Aorta (tissue), 5 donors: ENCODE results near the gene IGFBPL1. TPM values are rescaled to one million over a fixed set of nuclear protein-coding genes. Genes with fewer than 3 reads are reported as not detected.

Source experiments
- ATAC-seq: fragments of 200-7000 bp; cut with Tn5 transposase; one replicate; pipeline ENCODE4 v1.9.1; 2022; ENCODE audit warnings: moderate library complexity; ENCODE audit not compliant: low FRiP score
- DNase-seq, 2 donors: peaks; one replicate each; pipeline ENCODE4 v3.0.0-alpha.2; 2020
- H3K27ac ChIP-seq, 2 donors: one replicate each; pipeline ENCODE4 v1.5.1; 2013; ENCODE audit warnings: low read length in 2 of 2, mild to moderate bottlenecking in 2 of 2, moderate library complexity in 2 of 2, control low read depth in 1 of 2, inconsistent platforms in 1 of 2, low read depth in 1 of 2
- H3K27me3 ChIP-seq, 2 donors: one replicate each; pipeline ENCODE4 v1.6.1; 2013; ENCODE audit warnings: control low read depth in 1 of 2, low read length in 1 of 2, mild to moderate bottlenecking in 1 of 2, moderate library complexity in 1 of 2; ENCODE audit not compliant: insufficient read depth in 2 of 2, control insufficient read depth in 1 of 2
- H3K36me3 ChIP-seq, 2 donors: one replicate each; pipeline ENCODE4 v1.6.1; 2013; ENCODE audit warnings: control low read depth in 1 of 2, low read length in 1 of 2, mild to moderate bottlenecking in 1 of 2; ENCODE audit not compliant: insufficient read depth in 2 of 2, control insufficient read depth in 1 of 2
- H3K4me1 ChIP-seq, 2 donors: one replicate each; pipeline ENCODE4 v1.6.1; 2013; ENCODE audit warnings: low read length in 2 of 2, control low read depth in 1 of 2, mild to moderate bottlenecking in 1 of 2, moderate library complexity in 1 of 2; ENCODE audit not compliant: insufficient read depth in 2 of 2, control insufficient read depth in 1 of 2
- H3K4me3 ChIP-seq, 2 donors: one replicate each; pipeline ENCODE4 v1.5.1; 2013; ENCODE audit warnings: low read length in 2 of 2, control low read depth in 1 of 2, mild to moderate bottlenecking in 1 of 2
- H3K9me3 ChIP-seq: one replicate; pipeline ENCODE4 v1.6.1; 2013; ENCODE audit warnings: mild to moderate bottlenecking, low read length; ENCODE audit not compliant: control insufficient read depth
- WGBS, 2 donors: extraction: QIAGEN DNeasy Blood & Tissue Kit; methylation state at CpG; one replicate each; pipeline ENCODE4 v1.1.7; 2013; 5-methylcytosine and 5-hydroxymethylcytosine counted together
- intact Hi-C, 2 donors: fragments of 100-400 bp; cut with DNase I; formaldehyde crosslinking; loops; one replicate each; pipeline versions ENCODE4 v1.14.2 to v1.15.0; 2022
- polyA plus RNA-seq, 2 donors: library from polyadenylated mRNA; stranded (reverse); fragments of 200-250 nt; gene quantifications; one replicate each; pipeline ENCODE4 v1.2.3, GENCODE V29; 2013
- total RNA-seq, 2 donors: library from RNA; stranded (reverse); fragmentation: NEBNext Ultra II Directional; extraction: Animal tissue kit (Norgen Biotek cat#: 25700); gene quantifications; one replicate each; pipeline ENCODE4 v1.2.1, GENCODE V29; 2021
- donor health status: healthy with polysubstance abuse.
- donor health status: Bipolar disorder and iron deficiency.
- donor health status: DM: no; HTN: no; CAD: no.
- donor health status: DM: no; HTN: no; CAD: no.
- donor health status: DM: yes; HTN: yes; CAD: no.

The IGFBPL1 gene
- total and polyA plus RNA-seq, 4 donors = 0.72 to 27.8 (median 3.9) TPM

DNA sequence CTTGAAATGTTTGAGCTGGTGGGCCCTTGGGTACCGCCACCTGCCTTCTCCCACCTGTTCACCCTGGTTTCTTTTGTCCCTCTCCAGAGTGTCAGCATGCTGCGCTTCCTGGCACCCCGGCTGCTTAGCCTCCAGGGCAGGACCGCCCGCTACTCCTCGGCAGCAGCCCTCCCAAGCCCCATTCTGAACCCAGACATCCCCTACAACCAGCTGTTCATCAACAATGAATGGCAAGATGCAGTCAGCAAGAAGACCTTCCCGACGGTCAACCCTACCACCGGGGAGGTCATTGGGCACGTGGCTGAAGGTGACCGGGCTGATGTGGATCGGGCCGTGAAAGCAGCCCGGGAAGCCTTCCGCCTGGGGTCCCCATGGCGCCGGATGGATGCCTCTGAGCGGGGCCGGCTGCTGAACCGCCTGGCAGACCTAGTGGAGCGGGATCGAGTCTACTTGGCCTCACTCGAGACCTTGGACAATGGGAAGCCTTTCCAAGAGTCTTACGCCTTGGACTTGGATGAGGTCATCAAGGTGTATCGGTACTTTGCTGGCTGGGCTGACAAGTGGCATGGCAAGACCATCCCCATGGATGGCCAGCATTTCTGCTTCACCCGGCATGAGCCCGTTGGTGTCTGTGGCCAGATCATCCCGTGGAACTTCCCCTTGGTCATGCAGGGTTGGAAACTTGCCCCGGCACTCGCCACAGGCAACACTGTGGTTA is 28.4 kb downstream of the IGFBPL1 start:
- Histone ChIP-seq H3K27ac (peak overlapping the region in 1 of 2 donors; percentile 22), H3K27me3 (no peaks in the 10 kb centered on the region), H3K9me3 (peaks cover 3% of the 10 kb centered on the region), H3K36me3 (peaks cover 0 to 18% of the 10 kb centered on the region in 2 donors), H3K4me3 (no peak overlapping the region), H3K4me1 (no peaks in the 10 kb centered on the region)
- DNase-seq = peak; percentile 38 to 63
- WGBS, 2 donors = 94 to 96% methylated on average over 30 of the region's 30 CpGs
- ATAC-seq = no peak
- intact Hi-C loops = loop anchor here (5.0 to 10.0 kb wide), 4 partner anchors 329 to 911 kb away; partner anchors contain the start of genes POLR1E (in 1 of the 2), SHB (in 1 of the 2) and SLC25A51 (in 1 of the 2)

DNA sequence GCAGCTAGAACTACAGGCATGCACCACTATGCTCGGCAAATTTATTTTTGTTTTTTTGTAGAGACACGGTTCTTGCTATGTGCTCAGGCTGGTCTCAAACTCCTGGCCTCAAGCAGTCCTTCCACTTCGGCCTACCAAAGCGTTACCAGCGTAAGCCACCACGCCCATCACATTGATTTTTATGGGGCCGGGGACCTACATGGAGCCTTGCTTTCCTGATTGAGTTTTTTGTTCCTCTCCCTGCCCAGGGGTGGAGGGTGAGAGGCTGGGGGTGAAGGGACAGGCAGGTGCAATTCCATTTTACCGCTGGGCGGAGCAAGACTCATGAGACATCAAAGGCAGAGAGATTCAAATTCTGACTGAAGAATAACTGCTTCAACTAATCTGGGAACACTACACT is 29.8 kb downstream of the IGFBPL1 start:
- DNase-seq (peak in 1 of 2 donors; percentile 67), ATAC-seq (no peak)
- WGBS, 2 donors = 77 to 81% methylated on average over 9 of the region's 9 CpGs
- Histone ChIP-seq H3K27me3 (no peaks in the 10 kb centered on the region), H3K4me1 (no peaks in the 10 kb centered on the region), H3K4me3 (no peak overlapping the region), H3K9me3 (peaks cover 3% of the 10 kb centered on the region), H3K27ac (peak overlapping the region; percentile 18 to 44), H3K36me3 (peaks cover 0 to 18% of the 10 kb centered on the region in 2 donors)
- intact Hi-C loops = loop anchor here (10.0 kb wide), 3 partner anchors 440 to 910 kb away; partner anchors contain the start of genes POLR1E (in 1 of the 2) and SLC25A51 (in 1 of the 2)

DNA sequence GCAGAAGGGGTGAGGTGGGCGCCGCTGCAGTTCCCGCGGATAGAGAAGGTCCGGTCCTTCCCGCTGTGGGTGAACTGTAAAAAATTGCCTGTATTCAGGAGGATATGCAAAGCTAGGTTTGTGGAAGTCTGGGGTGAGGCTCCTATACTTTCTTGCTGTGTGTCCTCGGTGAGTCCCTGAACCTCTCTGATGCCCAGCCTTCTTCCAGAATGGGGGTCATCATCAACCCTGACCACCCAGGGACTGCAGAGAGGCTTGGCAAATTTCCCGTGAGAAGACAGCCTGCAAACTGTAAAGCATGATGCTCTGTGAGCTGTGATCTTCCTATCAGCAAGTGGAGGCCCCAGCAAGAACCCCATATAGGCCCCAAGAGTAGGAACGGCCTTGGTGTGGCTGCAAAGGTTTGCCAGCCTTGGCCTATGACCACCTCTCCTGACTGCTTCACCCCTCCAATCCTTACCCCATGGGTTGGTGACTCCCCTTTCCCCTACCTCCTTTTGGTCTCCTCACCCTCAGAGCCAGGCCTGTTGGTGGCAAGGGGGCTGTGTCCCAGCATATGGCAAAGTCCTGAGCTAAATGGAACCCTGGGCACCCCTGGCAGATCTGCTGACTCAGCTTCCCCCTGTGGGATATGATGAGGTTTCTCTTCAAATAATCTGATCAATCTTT is 31.0 kb downstream of the IGFBPL1 start:
- no peaks in the 10 kb centered on the region for H3K27me3 ChIP-seq
- peaks cover 0 to 18% of the 10 kb centered on the region in 2 donors for H3K36me3 ChIP-seq
- WGBS, 2 donors = 3 to 4% methylated on average over 9 of the region's 9 CpGs
- peaks cover 3% of the 10 kb centered on the region for H3K9me3 ChIP-seq
- H3K4me3 ChIP-seq = peak overlapping the region; percentile 56 to 67
- intact Hi-C loops = loop anchor here (10.0 kb wide), 3 partner anchors 438 to 908 kb away; partner anchors contain the start of genes POLR1E (in 1 of the 2) and SLC25A51 (in 1 of the 2)
- peak overlapping the region; percentile 87 to 88 for H3K27ac ChIP-seq
- no peak for ATAC-seq
- no peaks in the 10 kb centered on the region for H3K4me1 ChIP-seq
- peak in 1 of 2 donors; percentile 63 for DNase-seq

DNA sequence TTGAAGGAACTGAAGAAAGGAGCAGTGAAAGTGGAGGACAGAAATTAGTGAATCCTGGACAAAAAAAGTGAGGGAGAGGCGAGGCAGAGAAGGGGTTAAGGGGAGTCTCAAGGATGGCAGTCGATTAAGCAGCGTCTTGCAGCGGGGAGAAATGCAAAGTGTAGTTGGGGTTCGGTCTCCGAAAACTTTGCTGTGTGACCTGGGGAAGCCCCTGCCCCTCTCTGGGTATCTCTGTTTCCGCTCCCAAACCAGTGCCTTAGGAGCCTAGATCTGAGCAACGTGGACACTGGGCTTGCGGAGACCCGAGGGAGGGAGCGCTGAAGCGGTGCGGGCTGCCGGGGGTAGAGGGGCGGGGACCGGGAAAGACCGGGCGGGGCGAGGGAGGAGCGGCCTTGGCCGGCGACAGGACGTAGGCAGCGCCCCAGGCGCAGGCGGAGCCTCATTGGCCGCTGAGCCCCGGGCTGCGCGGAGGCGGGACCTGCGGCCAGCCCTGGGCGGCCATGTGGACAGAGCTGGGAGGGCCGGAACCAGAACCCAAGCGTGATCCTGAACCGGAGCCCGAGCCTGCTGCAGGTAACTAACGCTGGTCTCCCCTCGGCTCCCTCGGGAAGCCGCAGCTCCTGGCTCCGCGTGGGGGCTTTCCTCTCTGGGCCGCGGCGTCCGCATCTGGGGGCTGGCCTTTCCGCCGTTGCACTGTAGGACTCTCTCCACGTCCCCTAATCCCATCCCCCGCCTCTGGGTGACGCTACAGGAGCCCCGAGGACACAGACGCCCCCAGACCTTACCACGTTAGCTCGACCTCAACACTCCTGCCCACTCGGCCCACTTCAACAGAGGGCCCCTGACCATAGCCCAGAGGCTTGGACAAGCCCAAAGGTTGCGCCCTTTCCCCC is 31.8 kb downstream of the IGFBPL1 start, which contains the start of gene ALDH1B1:
Gene ALDH1B1, plus strand, starts transcription at position 468 of the 893 bp plus-strand sequence. CDS start 3,047 bp downstream, outside the sequence.
- WGBS, 2 donors = 1% methylated on average over 39 to 58 of the region's 58 CpGs
- intact Hi-C loops = loop anchor here (10.0 kb wide), 3 partner anchors 438 to 908 kb away; partner anchors contain the start of genes POLR1E (in 1 of the 2) and SLC25A51 (in 1 of the 2)
- H3K4me1 ChIP-seq = no peaks in the 10 kb centered on the region

DNA sequence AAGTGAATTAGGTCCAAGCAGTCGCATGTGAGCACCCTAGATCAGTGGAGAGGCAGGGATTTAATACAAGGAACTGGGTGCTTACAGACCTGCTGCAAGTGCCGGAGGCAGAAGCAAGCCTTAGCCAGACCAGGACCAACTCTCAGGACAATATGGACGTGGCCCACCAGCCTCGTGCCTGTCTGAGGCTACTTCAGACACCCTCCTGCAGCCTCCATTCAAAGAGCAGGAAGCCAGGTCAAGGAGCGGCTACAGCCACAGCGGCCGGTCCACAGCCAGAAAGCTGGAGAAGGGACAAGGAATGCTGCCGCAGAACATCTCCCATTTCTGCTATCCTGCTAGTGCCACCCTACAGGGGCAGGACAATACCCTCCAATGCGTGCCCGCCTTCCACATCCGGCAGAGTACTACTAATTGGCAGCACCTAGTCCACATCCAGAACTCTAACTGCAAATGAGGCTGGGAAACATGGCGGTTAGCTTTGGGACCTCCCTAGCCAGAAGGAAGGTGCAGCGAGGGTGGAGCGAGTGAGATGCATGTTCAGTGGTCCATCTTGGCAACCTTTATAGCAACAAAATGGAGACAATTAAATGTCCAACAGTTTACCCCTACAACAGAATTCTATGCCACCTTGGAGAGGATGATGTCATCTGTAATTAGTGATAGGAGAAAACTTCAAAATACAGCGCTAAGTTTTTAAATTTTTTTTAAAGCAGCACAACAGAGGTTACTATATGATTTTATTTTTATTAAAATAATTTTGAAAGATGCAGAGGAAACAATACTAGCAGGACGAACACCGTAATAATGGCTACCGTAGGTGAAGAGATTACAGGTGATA is 32.8 kb downstream of the IGFBPL1 start:
- Histone ChIP-seq H3K36me3 (peaks cover 0 to 11% of the 10 kb centered on the region in 2 donors), H3K4me3 (no peak overlapping the region), H3K9me3 (peaks cover 1% of the 10 kb centered on the region), H3K4me1 (no peaks in the 10 kb centered on the region), H3K27ac (peak overlapping the region; percentile 95 to 97), H3K27me3 (no peaks in the 10 kb centered on the region)
- ATAC-seq (no peak), DNase-seq (peak in 1 of 2 donors; percentile 61)
- intact Hi-C loops = loop anchor here (10.0 kb wide), 3 partner anchors 437 to 907 kb away; partner anchors contain the start of genes POLR1E (in 1 of the 2) and SLC25A51 (in 1 of the 2)
- 90 to 91% methylated on average over 18 of the region's 18 CpGs for WGBS, 2 donors

More for the DNA sequence above, 31.8 kb downstream of the IGFBPL1 start, which contains the start of gene ALDH1B1:
- ATAC-seq = peak; percentile 93
- Histone ChIP-seq H3K9me3 (peaks cover 3% of the 10 kb centered on the region), H3K27me3 (no peaks in the 10 kb centered on the region), H3K36me3 (peaks cover 0 to 16% of the 10 kb centered on the region in 2 donors), H3K27ac (peak within 1 kb of the TSS; percentile 95 to 97), H3K4me3 (peak within 1 kb of the TSS; percentile 56 to 67)
- DNase-seq = peak; percentile 93 to 97

DNA sequence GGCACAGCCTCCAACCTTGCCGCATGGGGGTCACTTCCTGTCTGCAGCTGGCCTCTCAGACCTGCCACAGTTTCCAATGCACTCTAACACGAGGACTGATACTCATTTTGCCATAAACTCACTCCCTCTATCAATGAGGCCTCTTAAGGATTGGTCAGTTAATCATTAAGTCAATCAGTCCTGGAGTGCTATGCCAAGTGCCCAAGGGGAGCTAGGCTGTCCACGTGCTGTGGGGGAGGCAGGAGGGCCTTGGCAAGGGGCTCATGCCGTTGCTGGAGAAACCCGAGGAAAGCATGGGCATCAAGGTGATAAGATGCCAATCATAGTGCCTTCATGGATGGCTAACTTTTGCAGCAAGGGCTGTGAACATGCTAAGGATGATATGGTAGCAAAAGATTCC is 33.4 kb downstream of the IGFBPL1 start:
- Histone ChIP-seq H3K27ac (peak overlapping the region; percentile 95 to 97), H3K9me3 (peaks cover 1% of the 10 kb centered on the region), H3K36me3 (peaks cover 0 to 5% of the 10 kb centered on the region in 2 donors), H3K27me3 (no peaks in the 10 kb centered on the region), H3K4me1 (no peaks in the 10 kb centered on the region), H3K4me3 (no peak overlapping the region)
- no peak for DNase-seq
- ATAC-seq = no peak
- intact Hi-C loops = loop anchor here (10.0 kb wide), 3 partner anchors 436 to 906 kb away; partner anchors contain the start of genes POLR1E (in 1 of the 2) and SLC25A51 (in 1 of the 2)
- WGBS, 2 donors = 48 to 68% methylated on average over 5 of the region's 5 CpGs

DNA sequence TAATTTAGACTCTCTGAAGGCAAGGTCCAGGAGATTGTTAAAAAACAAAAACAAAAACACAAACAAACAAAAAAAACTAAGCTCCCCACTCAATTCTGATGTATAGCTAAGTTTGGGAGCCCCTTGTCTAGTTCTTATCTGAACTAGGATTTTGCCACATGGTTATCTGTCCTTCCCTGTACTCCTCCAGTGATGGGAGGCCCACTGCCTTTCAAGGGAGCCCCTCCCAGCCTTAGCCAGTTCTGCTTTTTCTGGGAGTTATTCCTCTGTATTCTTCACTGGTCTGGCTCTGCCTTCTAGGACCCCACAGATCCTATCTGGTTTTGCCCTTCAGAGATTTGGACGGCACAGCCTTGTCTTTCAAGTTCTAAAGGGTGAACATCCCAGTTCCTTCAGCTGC is 33.8 kb downstream of the IGFBPL1 start:
- Histone ChIP-seq H3K27me3 (no peaks in the 10 kb centered on the region), H3K36me3 (peaks cover 0 to under 1% of the 10 kb centered on the region in 2 donors), H3K4me1 (no peaks in the 10 kb centered on the region), H3K9me3 (no peaks in the 10 kb centered on the region), H3K4me3 (no peak overlapping the region), H3K27ac (peak overlapping the region; percentile 95 to 97)
- intact Hi-C loops = loop anchor here (10.0 kb wide), 3 partner anchors 436 to 906 kb away; partner anchors contain the start of genes POLR1E (in 1 of the 2) and SLC25A51 (in 1 of the 2)
- peak in 1 of 2 donors; percentile 38 for DNase-seq
- 88 to 94% methylated on average over 1 of the region's 1 CpG for WGBS, 2 donors
- no peak for ATAC-seq
